Measurements from ENCODE around the gene FBXO11. TPM values are rescaled to one million over a fixed set of nuclear protein-coding genes. Genes with fewer than 3 reads are reported as not detected.

FBXO11 gene
- total RNA-seq, 1 donor from 2014 or later: 40.3 TPM

DNA sequence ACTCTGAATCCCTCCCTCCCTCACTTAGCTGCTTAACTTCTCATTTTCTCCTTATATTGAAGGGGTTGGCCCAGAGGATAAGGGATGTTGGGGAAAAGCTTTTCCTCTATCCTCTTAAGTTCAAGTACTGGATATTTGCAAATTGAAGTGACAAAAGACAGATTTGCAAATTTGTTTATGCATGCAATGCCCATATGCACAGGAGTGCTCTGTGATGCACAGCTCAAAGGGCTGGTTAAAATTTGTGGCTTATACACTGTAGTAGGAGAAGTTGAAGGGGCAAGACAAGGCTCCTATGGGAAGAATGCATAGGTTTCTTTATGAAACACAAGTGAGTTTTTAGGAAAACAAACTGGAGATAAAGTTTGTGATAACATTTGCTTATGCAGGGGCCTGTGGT is 131.7 kb downstream of the FBXO11 start:
- DNase-seq (ENCODE audit: low read depth): no peak
- no peak overlapping the region for H3K4me3 ChIP-seq (ENCODE audit: low read depth, low read length)
- H3K36me3 ChIP-seq (ENCODE audit: control insufficient read depth, insufficient read depth, low read length): no peaks in the 10 kb centered on the region
- TF ChIP-seq, protein P1, sequence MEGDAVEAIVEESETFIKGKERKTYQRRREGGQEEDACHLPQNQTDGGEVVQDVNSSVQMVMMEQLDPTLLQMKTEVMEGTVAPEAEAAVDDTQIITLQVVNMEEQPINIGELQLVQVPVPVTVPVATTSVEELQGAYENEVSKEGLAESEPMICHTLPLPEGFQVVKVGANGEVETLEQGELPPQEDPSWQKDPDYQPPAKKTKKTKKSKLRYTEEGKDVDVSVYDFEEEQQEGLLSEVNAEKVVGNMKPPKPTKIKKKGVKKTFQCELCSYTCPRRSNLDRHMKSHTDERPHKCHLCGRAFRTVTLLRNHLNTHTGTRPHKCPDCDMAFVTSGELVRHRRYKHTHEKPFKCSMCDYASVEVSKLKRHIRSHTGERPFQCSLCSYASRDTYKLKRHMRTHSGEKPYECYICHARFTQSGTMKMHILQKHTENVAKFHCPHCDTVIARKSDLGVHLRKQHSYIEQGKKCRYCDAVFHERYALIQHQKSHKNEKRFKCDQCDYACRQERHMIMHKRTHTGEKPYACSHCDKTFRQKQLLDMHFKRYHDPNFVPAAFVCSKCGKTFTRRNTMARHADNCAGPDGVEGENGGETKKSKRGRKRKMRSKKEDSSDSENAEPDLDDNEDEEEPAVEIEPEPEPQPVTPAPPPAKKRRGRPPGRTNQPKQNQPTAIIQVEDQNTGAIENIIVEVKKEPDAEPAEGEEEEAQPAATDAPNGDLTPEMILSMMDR (IDR thresholded peaks at IDR 0.05; ENCODE audit: insufficient read depth, low read length, poor library complexity, severe bottlenecking): no peak
- no peaks in the 10 kb centered on the region for H3K27me3 ChIP-seq (ENCODE audit: control insufficient read depth, insufficient read depth, low read length)

DNA sequence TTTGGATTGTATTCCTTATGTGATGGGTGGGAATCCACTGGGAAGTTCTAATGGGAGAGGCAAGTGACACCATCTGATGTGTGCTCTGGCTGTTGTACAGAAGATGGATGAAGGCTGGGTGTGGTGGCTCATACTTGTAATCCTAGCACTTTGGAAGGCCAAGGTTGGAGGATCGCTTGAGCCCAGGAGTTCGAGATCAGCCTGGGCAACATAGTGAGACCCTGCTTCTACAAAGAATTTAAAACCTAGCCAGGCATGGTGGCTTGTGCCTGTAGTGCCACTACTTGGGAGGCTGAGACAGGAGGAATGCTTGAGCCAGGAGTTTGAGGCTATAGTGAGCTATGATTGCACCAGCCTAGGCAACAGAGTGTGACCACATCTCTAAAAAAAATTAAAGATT is 134.0 kb downstream of the FBXO11 start:
- DNase-seq (ENCODE audit: low read depth): no peak
- Histone ChIP-seq H3K27me3 (ENCODE audit: control insufficient read depth, insufficient read depth, low read length) (no peaks in the 10 kb centered on the region), H3K36me3 (ENCODE audit: control insufficient read depth, insufficient read depth, low read length) (no peaks in the 10 kb centered on the region), H3K4me3 (ENCODE audit: low read depth, low read length) (no peak overlapping the region)
- TF ChIP-seq, protein P1 (IDR thresholded peaks at IDR 0.05; ENCODE audit: insufficient read depth, low read length, poor library complexity, severe bottlenecking): no peak

DNA sequence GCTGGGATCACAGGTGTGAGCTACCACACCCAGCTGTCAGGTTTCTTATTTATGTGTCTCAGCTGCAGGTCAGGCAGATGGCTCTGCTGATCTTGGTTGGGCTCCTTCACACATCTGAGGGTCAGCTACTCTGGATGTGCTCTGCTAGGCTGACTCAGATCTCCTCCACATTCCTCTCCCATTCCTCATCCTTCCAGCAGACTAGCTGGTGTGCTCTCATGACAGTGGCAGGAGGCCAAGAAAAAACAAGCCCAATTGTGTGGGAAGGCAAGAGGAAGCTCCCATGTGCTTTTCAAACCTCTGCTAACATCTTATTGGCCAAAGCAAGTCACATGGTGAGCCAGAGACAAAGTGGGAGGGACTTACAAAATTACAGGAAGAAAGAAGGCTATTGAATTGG is 135.1 kb downstream of the FBXO11 start:
- TF ChIP-seq, protein P1 (IDR thresholded peaks at IDR 0.05; ENCODE audit: insufficient read depth, low read length, poor library complexity, severe bottlenecking): no peak
- DNase-seq (ENCODE audit: low read depth): peak; percentile 97

DNA sequence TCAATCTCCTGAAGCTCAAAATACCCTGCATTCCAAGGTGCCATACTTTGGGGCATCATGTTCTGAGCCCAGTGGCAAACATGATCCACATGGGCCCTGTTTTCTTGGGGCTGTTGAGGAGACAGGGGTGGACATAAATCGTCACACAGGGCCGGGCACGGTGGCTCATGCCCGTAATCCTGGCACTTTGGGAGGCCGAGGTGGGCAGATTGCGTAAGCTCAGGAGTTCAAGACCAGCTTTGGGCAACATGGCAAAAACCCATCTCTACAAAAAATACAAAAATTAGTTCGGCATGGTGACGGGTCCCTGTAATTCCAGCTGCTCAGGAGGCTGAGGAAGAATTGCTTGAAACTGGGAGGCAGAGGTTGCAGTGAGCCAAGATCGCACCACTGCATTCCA is 137.0 kb downstream of the FBXO11 start:
- TF ChIP-seq, protein P1 (IDR thresholded peaks at IDR 0.05; ENCODE audit: insufficient read depth, low read length, poor library complexity, severe bottlenecking): no peak
- H3K4me3 ChIP-seq (ENCODE audit: low read depth, low read length): no peak overlapping the region
- H3K27me3 ChIP-seq (ENCODE audit: control insufficient read depth, insufficient read depth, low read length): no peaks in the 10 kb centered on the region
- no peaks in the 10 kb centered on the region for H3K36me3 ChIP-seq (ENCODE audit: control insufficient read depth, insufficient read depth, low read length)
- no peak for DNase-seq (ENCODE audit: low read depth)

More for the DNA sequence above, 135.1 kb downstream of the FBXO11 start:
- Histone ChIP-seq H3K27me3 (ENCODE audit: control insufficient read depth, insufficient read depth, low read length) (no peaks in the 10 kb centered on the region), H3K4me3 (ENCODE audit: low read depth, low read length) (no peak overlapping the region), H3K36me3 (ENCODE audit: control insufficient read depth, insufficient read depth, low read length) (no peaks in the 10 kb centered on the region)

DNA sequence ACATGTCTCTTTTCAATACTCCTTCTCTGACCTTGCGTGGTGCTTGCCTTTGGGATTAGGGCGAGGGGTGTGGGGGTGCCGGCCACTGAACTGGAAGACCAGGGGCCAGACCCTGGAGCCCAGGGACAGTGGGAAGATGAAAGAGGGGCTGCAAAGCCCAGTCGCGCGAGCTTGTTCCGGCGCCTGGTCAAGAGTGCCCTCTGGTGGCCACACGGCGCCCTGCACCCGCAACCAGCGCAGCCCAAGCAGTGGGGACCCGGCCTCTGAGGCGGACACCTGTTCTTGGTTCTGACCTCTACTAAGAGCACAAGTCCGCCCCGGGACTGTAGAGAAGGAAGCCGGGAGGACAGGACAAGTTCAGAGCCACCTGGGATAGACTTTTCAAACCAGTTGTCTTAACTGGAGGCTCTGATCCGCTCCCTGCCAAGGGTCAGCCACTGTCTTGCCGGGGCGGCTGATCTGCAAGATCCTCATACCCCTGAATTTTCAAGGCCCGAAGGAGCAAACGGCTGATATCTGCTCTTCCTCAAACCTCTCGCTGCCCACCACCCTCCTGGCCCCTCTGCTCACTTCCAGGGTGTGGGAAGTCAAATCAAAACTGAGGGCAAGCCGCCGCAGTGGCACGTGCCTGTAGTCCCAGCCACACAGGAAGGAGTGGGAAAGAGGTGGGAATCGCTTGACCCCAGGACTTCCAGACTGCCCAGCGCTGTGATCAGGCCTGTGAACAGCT is 138.3 kb downstream of the FBXO11 start:
- Histone ChIP-seq H3K27me3 (ENCODE audit: control insufficient read depth, insufficient read depth, low read length) (no peaks in the 10 kb centered on the region), H3K4me3 (ENCODE audit: low read depth, low read length) (no peak overlapping the region), H3K36me3 (ENCODE audit: control insufficient read depth, insufficient read depth, low read length) (no peaks in the 10 kb centered on the region)
- DNase-seq (ENCODE audit: low read depth): no peak
- TF ChIP-seq, protein P1 (IDR thresholded peaks at IDR 0.05; ENCODE audit: insufficient read depth, low read length, poor library complexity, severe bottlenecking): peak; percentile 97

DNA sequence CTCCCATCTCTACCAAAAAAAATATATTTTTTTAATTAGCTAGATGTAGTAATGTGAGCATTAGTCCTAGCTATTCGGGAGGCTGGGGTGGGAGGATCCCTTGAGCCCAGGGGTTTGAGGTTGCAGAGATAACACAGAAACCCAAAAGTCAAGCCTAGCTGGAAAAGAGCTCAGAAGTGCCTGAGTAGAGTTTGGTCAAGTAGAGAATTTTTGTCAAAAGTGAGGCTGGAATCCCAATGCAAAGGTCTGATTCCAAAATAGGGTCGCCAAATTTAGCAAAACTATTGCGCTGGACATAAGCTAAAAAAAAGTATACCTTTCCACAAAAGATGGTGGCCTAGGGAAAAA is 138.8 kb downstream of the FBXO11 start:
- H3K36me3 ChIP-seq (ENCODE audit: control insufficient read depth, insufficient read depth, low read length): no peaks in the 10 kb centered on the region
- H3K4me3 ChIP-seq (ENCODE audit: low read depth, low read length): no peak overlapping the region
- H3K27me3 ChIP-seq (ENCODE audit: control insufficient read depth, insufficient read depth, low read length): no peaks in the 10 kb centered on the region
- DNase-seq (ENCODE audit: low read depth): no peak
- TF ChIP-seq, protein P1 (IDR thresholded peaks at IDR 0.05; ENCODE audit: insufficient read depth, low read length, poor library complexity, severe bottlenecking): no peak

Data from kidney epithelial cell (primary cell).